Measurements from ENCODE around the gene APLP2.

- TF ChIP-seq, protein P1, sequence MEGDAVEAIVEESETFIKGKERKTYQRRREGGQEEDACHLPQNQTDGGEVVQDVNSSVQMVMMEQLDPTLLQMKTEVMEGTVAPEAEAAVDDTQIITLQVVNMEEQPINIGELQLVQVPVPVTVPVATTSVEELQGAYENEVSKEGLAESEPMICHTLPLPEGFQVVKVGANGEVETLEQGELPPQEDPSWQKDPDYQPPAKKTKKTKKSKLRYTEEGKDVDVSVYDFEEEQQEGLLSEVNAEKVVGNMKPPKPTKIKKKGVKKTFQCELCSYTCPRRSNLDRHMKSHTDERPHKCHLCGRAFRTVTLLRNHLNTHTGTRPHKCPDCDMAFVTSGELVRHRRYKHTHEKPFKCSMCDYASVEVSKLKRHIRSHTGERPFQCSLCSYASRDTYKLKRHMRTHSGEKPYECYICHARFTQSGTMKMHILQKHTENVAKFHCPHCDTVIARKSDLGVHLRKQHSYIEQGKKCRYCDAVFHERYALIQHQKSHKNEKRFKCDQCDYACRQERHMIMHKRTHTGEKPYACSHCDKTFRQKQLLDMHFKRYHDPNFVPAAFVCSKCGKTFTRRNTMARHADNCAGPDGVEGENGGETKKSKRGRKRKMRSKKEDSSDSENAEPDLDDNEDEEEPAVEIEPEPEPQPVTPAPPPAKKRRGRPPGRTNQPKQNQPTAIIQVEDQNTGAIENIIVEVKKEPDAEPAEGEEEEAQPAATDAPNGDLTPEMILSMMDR (conservative IDR thresholded peaks at IDR 0.05; ENCODE audit: low read depth, low read length): no peak
- no peak for TF ChIP-seq POLR2A (IDR thresholded peaks at IDR 0.05; ENCODE audit: low read depth, low read length)
- TF ChIP-seq SMC3 (IDR thresholded peaks at IDR 0.05; ENCODE audit: low read depth, low read length): no peak
- no peak for TF ChIP-seq RCOR1 (IDR thresholded peaks at IDR 0.05; ENCODE audit: insufficient replicate concordance, low read length)
- TF ChIP-seq ELK1 (IDR thresholded peaks at IDR 0.05; ENCODE audit: borderline replicate concordance, low read depth, low read length): no peak
- no peak for TF ChIP-seq RAD21 (IDR thresholded peaks at IDR 0.05; ENCODE audit: low read length)
- TF ChIP-seq MXI1 (IDR thresholded peaks at IDR 0.05; ENCODE audit: borderline replicate concordance, low read depth, low read length): no peak
- no peak for TF ChIP-seq MAFK (IDR thresholded peaks at IDR 0.05; ENCODE audit: low read depth, low read length)
- TF ChIP-seq USF2 (IDR thresholded peaks at IDR 0.05; ENCODE audit: low read depth, low read length): no peak
- TF ChIP-seq BHLHE40 (IDR thresholded peaks at IDR 0.05; ENCODE audit: low read depth, low read length): no peak
Observed at GRCh38 chr11:130097285-130097684, 27.6 kb downstream of the APLP2 start.
